Large intestine (tissue), 12 donors: ENCODE results near the gene MS4A7. TPM values are rescaled to one million over a fixed set of nuclear protein-coding genes. Genes with fewer than 3 reads are reported as not detected.

Source experiments
- DNase-seq, 2 donors: peaks; one replicate each; pipeline versions ENCODE4 v3.0.0 to v3.0.0-alpha.2; 2013
- H3K27ac ChIP-seq: one replicate; pipeline ENCODE4 v1.5.1; 2013; ENCODE audit warnings: low read length
- H3K27me3 ChIP-seq: 2 replicates; pipeline ENCODE4 v1.6.1; 2013; ENCODE audit warnings: low read length; ENCODE audit not compliant: control insufficient read depth, insufficient read depth
- H3K36me3 ChIP-seq: 2 replicates; pipeline ENCODE4 v1.6.1; 2013; ENCODE audit warnings: low read length; ENCODE audit not compliant: control insufficient read depth, insufficient read depth
- H3K4me1 ChIP-seq: one replicate; pipeline ENCODE4 v1.6.1; 2013; ENCODE audit warnings: low read length; ENCODE audit not compliant: control insufficient read depth, insufficient read depth
- H3K4me3 ChIP-seq: one replicate; pipeline ENCODE4 v1.5.1; 2013; ENCODE audit warnings: low read length
- H3K9me3 ChIP-seq: one replicate; pipeline ENCODE4 v1.6.1; 2013; ENCODE audit warnings: mild to moderate bottlenecking, low read depth, low read length, moderate library complexity; ENCODE audit not compliant: control insufficient read depth
- WGBS: methylation state at CpG from one replicate; pipeline ENCODE4 v1.1.5; 2013; ENCODE audit warnings: low lambda C conversion rate; ENCODE audit not compliant: insufficient coverage; 5-methylcytosine and 5-hydroxymethylcytosine counted together
- long read RNA-seq, 11 donors: transcript quantifications; one replicate each; lab custom pipeline, GENCODE V29; 2026
- polyA plus RNA-seq: library from polyadenylated mRNA; unstranded; fragments of 120-200 nt; gene quantifications from one replicate; pipeline ENCODE4 v1.2.1, GENCODE V29; 2013

Gene MS4A7
- 15.7 TPM for polyA plus RNA-seq
- long read RNA-seq, donor 1, partial matches to known transcripts, result 0 of 8 reads
- long read RNA-seq, donor 1, other reads (novel, unspliced or antisense), result 0 of 8 reads
- long read RNA-seq, donor 2, partial matches to known transcripts, result 0 of 7 reads
- long read RNA-seq, donor 2, other reads (novel, unspliced or antisense), result 0 of 7 reads
- long read RNA-seq, donor 3, result 0 reads
- long read RNA-seq, donor 4, partial matches to known transcripts, result 0 of 1 reads
- long read RNA-seq, donor 4, other reads (novel, unspliced or antisense), result 0 of 1 reads
- long read RNA-seq, donor 5, partial matches to known transcripts, result 0 of 3 reads
- long read RNA-seq, donor 5, other reads (novel, unspliced or antisense), result 0 of 3 reads
- long read RNA-seq, donor 6, partial matches to known transcripts, result 0 of 1 reads
- long read RNA-seq, donor 6, other reads (novel, unspliced or antisense), result 0 of 1 reads
- long read RNA-seq, donor 7, partial matches to known transcripts, result 0 of 2 reads
- long read RNA-seq, donor 7, other reads (novel, unspliced or antisense), result 0 of 2 reads
- long read RNA-seq, donor 8, transcript MS4A7-202 (6 exons, 2,871 nt), result major isoform, 10 of 15 reads
- long read RNA-seq, donor 8, partial matches to known transcripts, result 0 of 15 reads
- long read RNA-seq, donor 8, other reads (novel, unspliced or antisense), result 0 of 15 reads
- long read RNA-seq, donor 9, partial matches to known transcripts, result 8 of 13 reads
- long read RNA-seq, donor 9, other reads (novel, unspliced or antisense), result 0 of 13 reads
- long read RNA-seq, donor 10, partial matches to known transcripts, result 0 of 5 reads
- long read RNA-seq, donor 10, other reads (novel, unspliced or antisense), result 0 of 5 reads
- long read RNA-seq, donor 11, partial matches to known transcripts, result 0 of 1 reads
- long read RNA-seq, donor 11, other reads (novel, unspliced or antisense), result 0 of 1 reads

GRCh38 chr11:60378354-60378753, at the start of gene MS4A7:
MS4A7 (plus strand) TSS chr11:60378532; CDS start chr11:60383142, 4,610 bp downstream.
- Histone ChIP-seq H3K27ac (peak within 1 kb of the TSS; percentile 51), H3K4me1 (no peaks in the 10 kb centered on the region), H3K36me3 (no peaks in the 10 kb centered on the region), H3K9me3 (no peaks in the 10 kb centered on the region), H3K27me3 (peaks cover 6% of the 10 kb centered on the region), H3K4me3 (peak within 1 kb of the TSS; percentile 24)
- peak; percentile 12 to 17 for DNase-seq
- no CpG with 5 or more reads among the region's 3 CpGs for WGBS

GRCh38 chr11:60332846-60333245, 45.5 kb upstream of the MS4A7 start:
- no peak overlapping the region for H3K27ac ChIP-seq
- 80% methylated on average over 1 of the region's 3 CpGs for WGBS

GRCh38 chr11:60334005-60334620, 44.2 kb upstream of the MS4A7 start:
- Histone ChIP-seq H3K27me3 (no peaks in the 10 kb centered on the region), H3K36me3 (no peaks in the 10 kb centered on the region), H3K4me3 (no peak overlapping the region), H3K27ac (no peak overlapping the region), H3K9me3 (no peaks in the 10 kb centered on the region), H3K4me1 (no peaks in the 10 kb centered on the region)
- no CpG with 5 or more reads among the region's 2 CpGs for WGBS
- DNase-seq, result peak; percentile 40 to 52

More at GRCh38 chr11:60332846-60333245, 45.5 kb upstream of the MS4A7 start:
- Histone ChIP-seq H3K4me1 (no peaks in the 10 kb centered on the region), H3K4me3 (no peak overlapping the region), H3K27me3 (no peaks in the 10 kb centered on the region), H3K9me3 (no peaks in the 10 kb centered on the region), H3K36me3 (no peaks in the 10 kb centered on the region)
- DNase-seq, result no peak

GRCh38 chr11:60336767-60337391, 41.5 kb upstream of the MS4A7 start:
- Histone ChIP-seq H3K27me3 (no peaks in the 10 kb centered on the region), H3K4me1 (no peaks in the 10 kb centered on the region), H3K27ac (no peak overlapping the region), H3K9me3 (no peaks in the 10 kb centered on the region), H3K4me3 (no peak overlapping the region), H3K36me3 (no peaks in the 10 kb centered on the region)
- DNase-seq, result no peak
- no CpG with 5 or more reads among the region's 7 CpGs for WGBS

GRCh38 chr11:60338053-60338452, 40.3 kb upstream of the MS4A7 start:
- no peaks in the 10 kb centered on the region for H3K9me3 ChIP-seq
- H3K27me3 ChIP-seq, result no peaks in the 10 kb centered on the region
- no peak for DNase-seq
- WGBS, result 45% methylated on average over 2 of the region's 2 CpGs
- no peak overlapping the region for H3K4me3 ChIP-seq
- no peaks in the 10 kb centered on the region for H3K36me3 ChIP-seq
- no peaks in the 10 kb centered on the region for H3K4me1 ChIP-seq
- H3K27ac ChIP-seq, result no peak overlapping the region

- Histone ChIP-seq H3K4me1 (no peaks in the 10 kb centered on the region), H3K36me3 (no peaks in the 10 kb centered on the region), H3K9me3 (no peaks in the 10 kb centered on the region), H3K27me3 (no peaks in the 10 kb centered on the region), H3K4me3 (no peak overlapping the region), H3K27ac (no peak overlapping the region)
- WGBS, result no CpG with 5 or more reads among the region's 3 CpGs
- DNase-seq, result no peak
Observed at GRCh38 chr11:60339356-60339755, 39.0 kb upstream of the MS4A7 start.

GRCh38 chr11:60343094-60343704, 35.1 kb upstream of the MS4A7 start:
- no peak for DNase-seq
- Histone ChIP-seq H3K27me3 (no peaks in the 10 kb centered on the region), H3K4me3 (no peak overlapping the region), H3K4me1 (no peaks in the 10 kb centered on the region), H3K27ac (no peak overlapping the region), H3K36me3 (no peaks in the 10 kb centered on the region), H3K9me3 (no peaks in the 10 kb centered on the region)
- WGBS, result 56% methylated on average over 7 of the region's 10 CpGs

- no CpG with 5 or more reads among the region's 2 CpGs for WGBS
- H3K4me1 ChIP-seq, result no peaks in the 10 kb centered on the region
- H3K36me3 ChIP-seq, result no peaks in the 10 kb centered on the region
- no peaks in the 10 kb centered on the region for H3K9me3 ChIP-seq
- H3K27me3 ChIP-seq, result no peaks in the 10 kb centered on the region
- H3K4me3 ChIP-seq, result no peak overlapping the region
- DNase-seq, result no peak
- H3K27ac ChIP-seq, result no peak overlapping the region
Observed at GRCh38 chr11:60344146-60344545, 34.2 kb upstream of the MS4A7 start.

- no peaks in the 10 kb centered on the region for H3K27me3 ChIP-seq
- H3K27ac ChIP-seq, result no peak overlapping the region
- peak; percentile 7 to 24 for DNase-seq
Observed at GRCh38 chr11:60345489-60345888, 32.8 kb upstream of the MS4A7 start.

More at GRCh38 chr11:60345489-60345888, 32.8 kb upstream of the MS4A7 start:
- H3K4me1 ChIP-seq, result no peaks in the 10 kb centered on the region
- H3K9me3 ChIP-seq, result no peaks in the 10 kb centered on the region
- no peak overlapping the region for H3K4me3 ChIP-seq
- H3K36me3 ChIP-seq, result no peaks in the 10 kb centered on the region
